ENCODE results near the gene CANT1. TPM values are rescaled to one million over a fixed set of nuclear protein-coding genes. Genes with fewer than 3 reads are reported as not detected.

CANT1 gene
- total and polyA plus RNA-seq, 2 donors from 2014 or later = 23.0 to 56.6 TPM

DNA sequence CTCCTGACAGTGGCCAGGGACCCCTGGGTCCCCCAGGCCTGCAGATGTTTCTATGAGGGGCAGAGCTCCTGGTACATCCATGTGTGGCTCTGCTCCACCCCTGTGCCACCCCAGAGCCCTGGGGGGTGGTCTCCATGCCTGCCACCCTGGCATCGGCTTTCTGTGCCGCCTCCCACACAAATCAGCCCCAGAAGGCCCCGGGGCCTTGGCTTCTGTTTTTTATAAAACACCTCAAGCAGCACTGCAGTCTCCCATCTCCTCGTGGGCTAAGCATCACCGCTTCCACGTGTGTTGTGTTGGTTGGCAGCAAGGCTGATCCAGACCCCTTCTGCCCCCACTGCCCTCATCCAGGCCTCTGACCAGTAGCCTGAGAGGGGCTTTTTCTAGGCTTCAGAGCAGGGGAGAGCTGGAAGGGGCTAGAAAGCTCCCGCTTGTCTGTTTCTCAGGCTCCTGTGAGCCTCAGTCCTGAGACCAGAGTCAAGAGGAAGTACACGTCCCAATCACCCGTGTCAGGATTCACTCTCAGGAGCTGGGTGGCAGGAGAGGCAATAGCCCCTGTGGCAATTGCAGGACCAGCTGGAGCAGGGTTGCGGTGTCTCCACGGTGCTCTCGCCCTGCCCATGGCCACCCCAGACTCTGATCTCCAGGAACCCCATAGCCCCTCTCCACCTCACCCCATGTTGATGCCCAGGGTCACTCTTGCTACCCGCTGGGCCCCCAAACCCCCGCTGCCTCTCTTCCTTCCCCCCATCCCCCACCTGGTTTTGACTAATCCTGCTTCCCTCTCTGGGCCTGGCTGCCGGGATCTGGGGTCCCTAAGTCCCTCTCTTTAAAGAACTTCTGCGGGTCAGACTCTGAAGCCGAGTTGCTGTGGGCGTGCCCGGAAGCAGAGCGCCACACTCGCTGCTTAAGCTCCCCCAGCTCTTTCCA lies 39.5 kb upstream of the CANT1 start:
- no peak overlapping the region for H3K4me3 ChIP-seq (ENCODE audit: low read length in 3 of 3)
- H3K4me1 ChIP-seq (ENCODE audit: control insufficient read depth in 2 of 3, insufficient read depth in 2 of 3, low read depth in 1 of 3, low read length in 3 of 3) = peaks cover 0 to 2% (median 0%) of the 10 kb centered on the region in 3 donors
- H3K27me3 ChIP-seq (ENCODE audit: control insufficient read depth, insufficient read depth, low read length) = no peaks in the 10 kb centered on the region
- no peak overlapping the region for H3K27ac ChIP-seq (ENCODE audit: low read depth in 2 of 2, low read length in 2 of 2)
- no peak overlapping the region for H3K9ac ChIP-seq (ENCODE audit: low read length in 3 of 3)
- intact Hi-C loops (cut with DNase I) = loop anchor here (5.0 kb wide), 1 partner anchor 33 kb away; no protein-coding TSS in a partner anchor
- H3K36me3 ChIP-seq (ENCODE audit: control insufficient read depth in 2 of 3, insufficient read depth in 3 of 3, low read length in 3 of 3) = no peaks in the 10 kb centered on the region
- TF ChIP-seq, protein P1, sequence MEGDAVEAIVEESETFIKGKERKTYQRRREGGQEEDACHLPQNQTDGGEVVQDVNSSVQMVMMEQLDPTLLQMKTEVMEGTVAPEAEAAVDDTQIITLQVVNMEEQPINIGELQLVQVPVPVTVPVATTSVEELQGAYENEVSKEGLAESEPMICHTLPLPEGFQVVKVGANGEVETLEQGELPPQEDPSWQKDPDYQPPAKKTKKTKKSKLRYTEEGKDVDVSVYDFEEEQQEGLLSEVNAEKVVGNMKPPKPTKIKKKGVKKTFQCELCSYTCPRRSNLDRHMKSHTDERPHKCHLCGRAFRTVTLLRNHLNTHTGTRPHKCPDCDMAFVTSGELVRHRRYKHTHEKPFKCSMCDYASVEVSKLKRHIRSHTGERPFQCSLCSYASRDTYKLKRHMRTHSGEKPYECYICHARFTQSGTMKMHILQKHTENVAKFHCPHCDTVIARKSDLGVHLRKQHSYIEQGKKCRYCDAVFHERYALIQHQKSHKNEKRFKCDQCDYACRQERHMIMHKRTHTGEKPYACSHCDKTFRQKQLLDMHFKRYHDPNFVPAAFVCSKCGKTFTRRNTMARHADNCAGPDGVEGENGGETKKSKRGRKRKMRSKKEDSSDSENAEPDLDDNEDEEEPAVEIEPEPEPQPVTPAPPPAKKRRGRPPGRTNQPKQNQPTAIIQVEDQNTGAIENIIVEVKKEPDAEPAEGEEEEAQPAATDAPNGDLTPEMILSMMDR (IDR thresholded peaks at IDR 0.05; ENCODE audit: borderline replicate concordance, extremely low read depth, insufficient read depth) = no peak
- H3K9me3 ChIP-seq (ENCODE audit: control insufficient read depth in 2 of 3, insufficient read depth in 1 of 3, low read length in 3 of 3) = no peaks in the 10 kb centered on the region
- DNase-seq (peak in 2 of 5 donors; percentile 32 to 53), FAIRE-seq (no peak)

DNA sequence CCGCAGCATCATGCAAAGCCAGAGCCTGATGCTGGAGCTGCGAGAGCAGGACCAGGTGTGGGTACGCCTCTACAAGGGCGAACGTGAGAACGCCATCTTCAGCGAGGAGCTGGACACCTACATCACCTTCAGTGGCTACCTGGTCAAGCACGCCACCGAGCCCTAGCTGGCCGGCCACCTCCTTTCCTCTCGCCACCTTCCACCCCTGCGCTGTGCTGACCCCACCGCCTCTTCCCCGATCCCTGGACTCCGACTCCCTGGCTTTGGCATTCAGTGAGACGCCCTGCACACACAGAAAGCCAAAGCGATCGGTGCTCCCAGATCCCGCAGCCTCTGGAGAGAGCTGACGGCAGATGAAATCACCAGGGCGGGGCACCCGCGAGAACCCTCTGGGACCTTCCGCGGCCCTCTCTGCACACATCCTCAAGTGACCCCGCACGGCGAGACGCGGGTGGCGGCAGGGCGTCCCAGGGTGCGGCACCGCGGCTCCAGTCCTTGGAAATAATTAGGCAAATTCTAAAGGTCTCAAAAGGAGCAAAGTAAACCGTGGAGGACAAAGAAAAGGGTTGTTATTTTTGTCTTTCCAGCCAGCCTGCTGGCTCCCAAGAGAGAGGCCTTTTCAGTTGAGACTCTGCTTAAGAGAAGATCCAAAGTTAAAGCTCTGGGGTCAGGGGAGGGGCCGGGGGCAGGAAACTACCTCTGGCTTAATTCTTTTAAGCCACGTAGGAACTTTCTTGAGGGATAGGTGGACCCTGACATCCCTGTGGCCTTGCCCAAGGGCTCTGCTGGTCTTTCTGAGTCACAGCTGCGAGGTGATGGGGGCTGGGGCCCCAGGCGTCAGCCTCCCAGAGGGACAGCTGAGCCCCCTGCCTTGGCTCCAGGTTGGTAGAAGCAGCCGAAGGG lies 38.6 kb upstream of the CANT1 start:
- no peaks in the 10 kb centered on the region for H3K27me3 ChIP-seq (ENCODE audit: control insufficient read depth, insufficient read depth, low read length)
- no peak overlapping the region for H3K4me3 ChIP-seq (ENCODE audit: low read length in 3 of 3)
- FAIRE-seq (no peak), DNase-seq (peak in 1 of 5 donors; percentile 60)
- intact Hi-C loops (cut with DNase I) = loop anchor here (5.0 kb wide), 1 partner anchor 34 kb away; no protein-coding TSS in a partner anchor
- TF ChIP-seq, protein P1 (IDR thresholded peaks at IDR 0.05; ENCODE audit: borderline replicate concordance, extremely low read depth, insufficient read depth) = no peak
- no peak overlapping the region for H3K9ac ChIP-seq (ENCODE audit: low read length in 3 of 3)
- no peaks in the 10 kb centered on the region for H3K9me3 ChIP-seq (ENCODE audit: control insufficient read depth in 2 of 3, insufficient read depth in 1 of 3, low read length in 3 of 3)
- H3K27ac ChIP-seq (ENCODE audit: low read depth in 2 of 2, low read length in 2 of 2) = no peak overlapping the region
- no peaks in the 10 kb centered on the region for H3K36me3 ChIP-seq (ENCODE audit: control insufficient read depth in 2 of 3, insufficient read depth in 3 of 3, low read length in 3 of 3)
- peaks cover 0 to 2% (median 0%) of the 10 kb centered on the region in 3 donors for H3K4me1 ChIP-seq (ENCODE audit: control insufficient read depth in 2 of 3, insufficient read depth in 2 of 3, low read depth in 1 of 3, low read length in 3 of 3)

GRCh38 chr17:79047291-79047920 lies 37.8 kb upstream of the CANT1 start:
- FAIRE-seq = no peak
- H3K9me3 ChIP-seq (ENCODE audit: control insufficient read depth in 2 of 3, insufficient read depth in 1 of 3, low read length in 3 of 3) = no peaks in the 10 kb centered on the region
- DNase-seq = peak in 1 of 5 donors; percentile 56
- no peak overlapping the region for H3K4me3 ChIP-seq (ENCODE audit: low read length in 3 of 3)
- intact Hi-C loops (cut with DNase I) = loop anchor here (5.0 kb wide), 1 partner anchor 35 kb away; no protein-coding TSS in a partner anchor
- H3K9ac ChIP-seq (ENCODE audit: low read length in 3 of 3) = no peak overlapping the region
- H3K4me1 ChIP-seq (ENCODE audit: control insufficient read depth in 2 of 3, insufficient read depth in 2 of 3, low read depth in 1 of 3, low read length in 3 of 3) = peaks cover 0 to 5% (median 0%) of the 10 kb centered on the region in 3 donors
- H3K27me3 ChIP-seq (ENCODE audit: control insufficient read depth, insufficient read depth, low read length) = no peaks in the 10 kb centered on the region
- no peak overlapping the region for H3K27ac ChIP-seq (ENCODE audit: low read depth in 2 of 2, low read length in 2 of 2)
- no peaks in the 10 kb centered on the region for H3K36me3 ChIP-seq (ENCODE audit: control insufficient read depth in 2 of 3, insufficient read depth in 3 of 3, low read length in 3 of 3)
- TF ChIP-seq, protein P1 (IDR thresholded peaks at IDR 0.05; ENCODE audit: borderline replicate concordance, extremely low read depth, insufficient read depth) = no peak
